Embryonic facial prominence (tissue), 1 donor: ENCODE results near the gene ADAMTSL4.
"Not testable (repeated sequence)": the region's sequence is repeated elsewhere in the genome, so short reads cannot be mapped to it uniquely, and the experiment has no call there.

Experiments
- DNase-seq: peaks from one replicate; pipeline ENCODE4 v3.0.0-alpha.2; 2016; ENCODE audit errors: extremely low spot score

Gene ADAMTSL4

DNA sequence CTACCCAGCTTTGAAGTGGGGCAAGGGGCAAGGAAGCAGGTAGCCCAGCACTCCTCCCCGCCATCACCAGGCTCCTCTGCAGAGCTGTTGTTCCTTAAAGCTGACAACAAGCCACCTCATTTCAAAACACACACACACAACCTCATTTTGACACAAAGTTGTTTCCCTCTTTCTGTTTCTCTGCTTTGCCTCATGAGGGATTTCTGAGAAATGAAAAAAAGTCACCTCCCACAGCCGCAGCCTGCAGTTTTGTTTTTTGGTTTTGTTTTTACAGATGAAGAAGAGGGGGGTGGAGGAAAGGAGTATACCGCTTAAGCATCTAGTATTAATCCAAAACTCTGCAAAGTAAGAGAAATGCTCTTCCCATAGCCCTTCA lies 18.1 kb downstream of the ADAMTSL4 start:
- DNase-seq = no peak

GRCh38 chr1:150567717-150568593 lies 18.7 kb downstream of the ADAMTSL4 start:
- DNase-seq = peak; percentile 71

DNA sequence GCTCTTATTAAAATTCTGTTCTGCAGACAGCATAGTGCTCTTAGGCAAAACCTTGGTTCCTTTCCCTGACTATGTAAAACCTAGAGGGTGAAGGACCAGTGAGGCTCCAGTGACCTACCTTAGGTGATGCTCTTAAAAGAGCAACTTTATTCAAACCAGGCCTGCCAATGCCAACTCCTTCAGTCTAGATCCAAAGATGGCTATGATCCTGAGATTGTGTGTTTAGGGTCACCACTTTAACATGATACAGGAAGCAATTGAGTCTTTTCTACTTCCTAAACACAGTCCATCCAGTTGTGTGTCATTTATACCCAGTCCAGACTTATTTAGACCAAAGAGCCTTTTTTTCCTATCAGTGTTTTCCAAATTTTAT lies 19.4 kb downstream of the ADAMTSL4 start:
- no peak for DNase-seq

DNA sequence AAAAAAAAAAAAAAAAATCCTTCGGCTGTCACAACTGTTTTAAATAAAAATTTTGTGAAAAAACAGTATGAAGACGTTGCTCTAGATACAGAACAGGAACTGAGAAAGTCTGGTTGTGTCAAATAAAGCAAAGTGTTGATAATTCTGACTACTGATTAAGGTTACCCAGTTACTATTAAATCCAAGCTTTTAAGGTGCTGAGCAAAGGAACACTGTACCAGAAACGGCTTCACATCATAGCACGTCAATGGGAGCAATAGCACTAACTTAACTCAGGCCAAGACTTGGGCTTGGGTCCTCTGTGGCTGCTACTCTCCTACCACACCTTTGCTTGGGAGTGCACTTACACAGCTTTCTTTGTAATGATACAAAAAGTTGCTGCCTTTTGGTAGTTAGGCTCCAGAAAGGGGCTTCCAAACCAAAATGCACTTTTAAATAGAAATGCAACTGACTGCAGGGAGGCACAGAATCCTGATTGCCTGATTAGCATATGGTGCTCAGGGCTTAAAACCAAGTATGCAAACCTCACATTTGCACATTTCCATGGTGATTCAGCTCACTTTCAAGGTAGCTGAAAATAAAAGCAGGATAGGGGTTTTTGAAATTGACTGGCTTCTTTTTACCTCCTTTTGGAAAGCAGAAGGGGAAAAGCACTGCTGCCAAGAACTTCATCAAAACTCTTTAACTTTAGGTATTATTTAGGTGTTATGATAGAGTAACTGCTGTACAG lies 23.9 kb downstream of the ADAMTSL4 start:
- no peak for DNase-seq

DNA sequence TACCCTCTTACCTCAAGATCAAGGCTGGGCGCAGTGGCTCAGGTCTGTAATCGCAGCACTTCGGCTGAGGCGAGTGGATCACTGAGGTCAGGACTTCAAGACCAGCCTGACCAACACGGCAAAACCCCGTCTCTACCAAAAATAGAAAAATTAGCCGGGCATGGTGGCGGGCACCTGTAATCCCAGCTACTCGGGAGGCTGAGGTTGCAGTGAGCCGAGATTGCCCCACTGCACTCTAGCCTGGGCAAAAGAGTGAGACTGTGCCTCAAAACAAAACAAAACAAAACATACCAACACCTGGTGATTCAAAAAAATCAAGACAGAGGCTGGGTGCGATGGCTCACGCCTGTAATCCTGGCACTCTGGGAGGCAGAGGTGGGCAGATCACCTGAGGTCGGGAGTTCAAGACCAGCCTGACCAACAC lies 24.5 kb downstream of the ADAMTSL4 start:
- DNase-seq = not testable (repeated sequence)

DNA sequence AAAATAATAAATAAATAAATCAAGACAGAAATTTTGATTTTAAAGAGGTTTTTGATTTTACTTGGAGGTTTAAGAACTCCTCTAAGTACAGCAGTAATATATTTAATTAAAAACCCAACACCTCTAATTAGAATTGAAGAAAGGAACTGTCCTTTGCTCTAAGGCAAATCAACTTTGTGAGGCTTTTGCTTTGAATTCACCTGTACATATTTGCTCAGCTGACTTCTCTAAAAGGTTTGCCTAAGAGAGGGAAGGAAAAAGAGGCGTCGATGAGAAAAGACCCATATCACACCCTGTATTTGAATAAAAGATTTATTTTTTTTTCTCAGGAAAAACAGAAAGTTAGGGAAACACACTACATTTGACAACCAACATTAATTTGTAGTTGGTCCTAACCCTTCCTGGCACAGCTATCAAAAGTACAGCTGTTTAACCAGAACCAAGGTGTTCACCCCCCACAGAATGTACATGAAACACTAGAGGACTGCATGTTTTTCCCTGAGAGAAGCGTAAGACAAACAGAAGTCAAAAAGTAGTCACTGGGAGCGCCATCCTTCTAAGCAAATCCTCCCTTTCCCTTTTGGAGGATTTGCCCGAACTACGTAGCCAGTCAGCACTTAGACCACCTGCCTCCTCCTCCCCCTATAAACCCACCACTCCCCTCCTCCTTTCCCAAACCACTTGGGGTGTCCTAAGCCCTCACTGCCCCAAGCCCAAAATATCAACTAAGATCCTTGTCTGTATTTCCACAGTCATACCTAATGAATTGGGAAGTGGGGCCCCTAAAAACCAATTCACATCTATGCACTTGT lies 25.3 kb downstream of the ADAMTSL4 start:
- no peak for DNase-seq

- no peak for DNase-seq
These were observed 25.9 kb downstream of the ADAMTSL4 start for GRCh38 chr1:150575072-150575489.

DNA sequence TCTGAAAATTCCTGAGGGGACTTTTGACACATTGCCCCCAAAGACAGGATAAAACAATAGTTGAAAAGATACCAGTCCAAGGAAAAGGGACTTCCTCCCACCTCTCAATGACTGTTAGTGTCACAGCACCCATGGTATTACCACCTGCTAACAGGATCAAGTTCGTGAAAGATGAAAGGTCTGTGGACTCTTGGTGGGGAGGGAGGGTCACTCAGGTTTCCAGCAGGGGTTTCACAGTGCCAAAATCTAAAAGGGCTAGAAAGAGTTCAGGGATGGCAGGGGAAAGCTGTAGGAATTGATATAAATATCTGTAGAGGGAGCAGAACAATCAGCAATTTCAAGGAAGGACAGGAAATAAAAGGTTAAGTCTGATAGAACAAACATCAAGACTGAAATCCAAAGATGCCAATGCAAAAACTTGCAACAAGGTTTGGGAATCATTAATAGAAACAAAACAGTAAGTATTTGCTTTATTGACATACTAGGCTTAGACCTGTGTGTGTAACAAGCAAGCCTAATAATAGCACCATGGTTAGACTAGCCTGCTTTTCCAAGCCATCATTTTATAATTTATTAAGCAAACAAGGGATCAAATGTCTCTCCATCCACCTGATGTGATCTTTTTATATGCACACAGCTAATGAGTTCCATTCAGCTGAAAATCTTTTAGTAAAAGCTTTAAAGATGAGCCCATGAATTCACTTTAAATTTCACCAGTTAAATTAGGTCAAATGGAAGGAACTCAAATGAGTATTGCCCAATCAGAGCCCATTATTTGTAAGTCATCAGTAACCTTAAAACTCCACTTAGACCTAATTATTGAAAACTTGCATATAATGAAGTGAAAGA lies 26.5 kb downstream of the ADAMTSL4 start:
- DNase-seq = no peak

DNA sequence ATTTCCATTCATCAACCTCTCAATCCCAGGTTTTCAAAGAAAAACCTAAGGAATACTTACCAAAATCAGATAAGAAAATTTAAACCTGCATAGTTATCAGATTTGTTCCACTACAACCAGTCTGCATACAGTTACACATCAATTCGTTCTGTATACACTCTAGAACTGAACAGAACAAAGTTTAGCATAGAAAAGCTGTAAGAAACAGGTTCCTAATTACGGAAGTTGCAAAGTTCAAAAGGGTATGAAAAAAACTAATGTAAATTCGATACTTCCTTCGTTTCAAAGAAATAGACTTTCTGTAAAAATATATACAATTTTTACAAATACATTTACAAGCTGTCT lies 27.1 kb downstream of the ADAMTSL4 start:
- DNase-seq = no peak

DNA sequence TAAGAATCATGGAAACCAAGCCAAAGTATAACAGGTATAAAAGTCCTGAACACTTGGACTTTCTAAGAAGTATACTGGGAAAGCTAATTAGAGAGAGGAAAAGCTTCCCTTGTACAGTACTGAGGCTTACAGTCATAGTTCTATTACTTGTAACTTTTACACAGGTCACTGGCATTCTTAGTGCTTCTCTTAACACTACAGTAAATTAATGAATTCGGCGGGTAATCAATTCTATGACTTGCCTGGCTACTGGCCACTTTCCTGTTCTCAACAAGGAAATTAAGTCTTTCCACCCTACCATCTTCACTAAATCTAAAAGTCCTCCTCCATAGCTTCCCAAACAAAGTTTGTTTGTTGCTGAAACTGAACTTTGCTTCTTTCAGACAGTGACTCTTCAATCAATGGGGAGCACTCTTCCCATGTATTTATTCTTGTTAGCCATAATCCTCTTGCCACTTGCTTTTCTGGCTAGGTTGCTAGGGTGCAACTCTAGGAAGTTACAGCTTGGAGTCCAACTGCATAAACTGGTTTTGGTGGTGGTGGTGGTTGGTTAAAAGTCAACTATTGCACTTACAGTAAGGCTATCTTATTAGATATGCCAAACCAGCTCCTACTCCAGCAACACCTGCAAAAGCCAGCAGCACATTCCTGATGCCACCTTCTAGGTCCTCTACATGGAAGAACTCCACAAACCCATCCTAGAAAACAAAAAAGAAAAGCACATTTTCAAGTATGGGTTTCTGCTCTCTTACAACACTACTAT lies 27.8 kb downstream of the ADAMTSL4 start:
- DNase-seq = no peak

DNA sequence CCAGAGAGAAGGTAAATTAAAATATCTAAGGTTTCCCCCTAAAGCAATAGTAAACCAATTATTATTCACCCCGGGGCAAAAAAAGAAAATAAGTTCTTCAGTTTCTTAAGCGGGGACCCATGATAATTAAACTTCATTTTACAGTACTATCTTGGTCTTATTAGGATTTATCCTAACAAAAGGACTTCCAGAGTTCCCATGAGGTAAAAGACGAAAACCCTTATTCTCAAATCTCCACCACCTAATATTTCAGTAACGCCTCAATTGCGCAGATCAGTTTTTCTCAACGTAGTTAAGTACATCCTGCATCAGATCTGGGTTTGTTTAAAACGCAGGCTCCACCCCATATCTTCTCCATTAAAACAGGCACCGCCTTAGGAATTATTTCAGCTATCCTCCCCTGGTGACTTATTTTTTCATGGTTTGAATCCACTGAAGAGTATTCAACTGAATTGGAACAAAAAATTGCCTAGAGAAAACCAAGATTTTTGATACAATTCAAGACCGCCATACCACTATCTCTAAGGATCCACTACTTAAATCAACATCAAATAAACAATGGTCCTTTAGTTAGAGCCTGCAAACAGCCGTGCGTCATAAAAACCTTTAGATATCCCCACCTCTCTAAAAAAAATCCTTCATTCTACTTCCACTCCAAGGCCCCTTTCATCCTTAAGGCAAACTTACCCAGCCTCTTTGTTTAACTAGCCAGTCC lies 28.5 kb downstream of the ADAMTSL4 start:
- no peak for DNase-seq

GRCh38 chr1:150578272-150579109 lies 29.3 kb downstream of the ADAMTSL4 start:
- DNase-seq = peak; percentile 77

DNA sequence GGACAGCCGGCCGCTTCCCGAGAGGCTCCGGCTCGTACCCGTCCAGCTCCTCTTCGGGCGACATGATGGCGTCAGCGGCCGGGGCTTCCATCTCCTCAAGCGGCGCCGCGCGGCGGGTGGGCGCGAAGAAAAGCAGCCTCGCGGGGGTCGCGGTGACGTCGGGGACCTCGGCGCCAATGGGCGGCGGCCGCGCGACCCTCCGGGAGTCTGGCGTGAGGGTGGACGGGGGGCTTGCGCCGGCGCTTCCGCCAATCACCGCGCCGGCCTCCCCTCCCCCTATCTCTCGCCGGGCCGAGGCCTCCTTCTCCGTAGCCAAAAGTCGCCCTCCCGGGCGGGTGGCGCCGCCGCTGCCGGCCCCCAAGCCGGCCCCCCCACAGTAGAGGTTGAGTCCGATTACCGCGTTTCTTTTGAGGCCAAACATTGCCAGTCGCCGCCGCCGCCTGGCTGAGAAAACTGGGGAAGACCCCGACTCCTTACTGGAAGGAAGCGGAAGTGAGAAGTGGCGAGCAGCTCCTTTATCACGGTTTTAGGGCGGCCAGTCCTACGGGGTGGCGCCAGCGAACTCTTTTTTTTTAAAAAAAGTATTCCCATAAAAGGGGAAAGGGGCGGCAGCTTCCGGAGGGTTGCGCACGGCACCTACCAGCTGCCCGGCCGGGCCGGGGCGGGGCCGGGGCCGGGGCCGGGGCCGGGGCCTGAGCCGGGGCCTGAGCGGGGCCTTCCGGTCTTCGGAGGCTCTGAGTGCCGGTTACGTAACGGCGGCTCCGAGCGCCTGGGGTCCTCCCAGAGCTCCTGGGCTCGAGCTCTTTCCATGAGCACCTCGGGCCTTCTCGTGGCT lies 30.1 kb downstream of the ADAMTSL4 start, which contains the start of gene MCL1:
TSS of gene MCL1 (minus strand) at position 501 of the 835 bp plus-strand sequence. CDS start at position 421, 80 bp downstream.
- DNase-seq = peak; percentile 96

- no peak for DNase-seq
These were observed 30.9 kb downstream of the ADAMTSL4 start for GRCh38 chr1:150579945-150580642.

- DNase-seq = not testable (repeated sequence)
These were observed 31.8 kb downstream of the ADAMTSL4 start for GRCh38 chr1:150580966-150581365.

- DNase-seq = not testable (repeated sequence)
These were observed 32.2 kb downstream of the ADAMTSL4 start for GRCh38 chr1:150581437-150581836.

DNA sequence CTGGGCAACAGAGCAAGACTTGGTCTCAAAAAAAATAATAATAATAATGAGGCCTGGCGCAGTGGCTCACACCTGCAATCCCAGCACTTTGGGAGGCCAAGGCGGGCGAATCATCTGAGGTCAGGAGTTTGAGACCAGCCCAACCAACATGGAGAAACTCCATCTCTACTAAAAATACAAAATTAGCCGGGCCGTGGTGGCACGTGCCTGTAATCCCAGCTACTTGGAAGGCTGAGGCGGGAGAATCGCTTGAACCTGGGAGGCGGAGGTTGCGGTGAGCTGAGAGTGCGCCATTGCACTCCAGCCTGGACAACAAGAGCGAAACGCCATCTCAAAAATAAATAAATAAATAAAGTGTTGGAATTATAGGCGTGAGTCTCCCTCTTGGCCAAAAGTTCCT lies 32.8 kb downstream of the ADAMTSL4 start:
- not testable (repeated sequence) for DNase-seq
